SK-N-MC (cell line): Measurements from ENCODE around the gene ING3.

Experiments
- EZH2 ChIP-seq: fragments of 200-600 bp; sonication (generic); IDR thresholded peaks from one replicate; pipeline ENCODE4 v1.6.1; 2017; ENCODE audit warnings: antibody characterized with exemption
- POLR2AphosphoS5 ChIP-seq: IDR thresholded peaks from 2 replicates; pipeline ENCODE4 v1.6.1; 2012; ENCODE audit warnings: mild to moderate bottlenecking, low read depth, low read length, borderline replicate concordance

- no peak for TF ChIP-seq EZH2
- TF ChIP-seq POLR2AphosphoS5: no peak
Measured at GRCh38 chr7:120986650-120987049, 36.1 kb downstream of the ING3 start.
